ENCODE data around the gene MAP4K4.

DNA sequence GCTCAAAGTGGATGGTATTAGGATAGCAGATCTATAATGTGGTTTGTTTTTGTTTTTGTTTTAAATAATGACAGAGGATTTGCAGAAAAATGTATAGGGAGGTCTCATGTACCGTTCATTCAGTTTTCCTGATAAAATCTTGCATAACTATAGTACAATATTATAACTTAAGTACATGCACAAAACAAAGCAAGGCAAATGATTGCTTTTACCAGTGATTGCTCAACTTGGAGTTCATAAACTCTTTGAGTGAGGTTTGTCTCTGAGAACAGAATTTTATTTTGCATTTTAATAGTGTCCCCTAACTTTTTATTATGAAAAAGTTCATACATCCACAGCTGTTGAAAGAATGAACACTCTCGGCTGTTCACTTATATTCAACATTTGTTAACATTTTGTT, 96.6 kb downstream of the MAP4K4 start:
- TF ChIP-seq EZH2 (IDR thresholded peaks at IDR 0.05; ENCODE audit: insufficient read depth, poor library complexity, severe bottlenecking), result no peak
- TF ChIP-seq EZH2phosphoT487 (IDR thresholded peaks at IDR 0.05; ENCODE audit: insufficient read depth, low read depth), result no peak

Data from GM23248 (cell line).